HT-29 (cell line): ENCODE results near the gene PKP2. TPM values are rescaled to one million over a fixed set of nuclear protein-coding genes. Genes with fewer than 3 reads are reported as not detected.

ENCODE experiments used
- DNase-seq: peaks from one replicate; pipeline ENCODE4 v3.0.0-alpha.2; 2015; ENCODE audit warnings: low spot score
- total RNA-seq: library from RNA; depleted of rRNA; stranded (reverse); fragments of >200 nt; shearing (Covaris generic); gene quantifications from 2 replicates; pipeline ENCODE4 v1.2.3, GENCODE V29; 2014; rRNA removed

PKP2 gene
- total RNA-seq, result 34.0 and 34.4 TPM in 2 replicates

GRCh38 chr12:32896432-32897280 lies at the start of gene PKP2:
TSS of gene PKP2 (minus strand) at chr12:32896777. CDS start at chr12:32896731, 46 bp downstream.
- DNase-seq, result peak; percentile 97

GRCh38 chr12:32944195-32944594 lies 47.6 kb upstream of the PKP2 start:
- no peak for DNase-seq

GRCh38 chr12:32939801-32940200 lies 43.2 kb upstream of the PKP2 start:
- no peak for DNase-seq

- no peak for DNase-seq
Observed at GRCh38 chr12:32926963-32927362, 30.4 kb upstream of the PKP2 start.

- no peak for DNase-seq
Observed at GRCh38 chr12:32926356-32926755, 29.8 kb upstream of the PKP2 start.

- no peak for DNase-seq
Observed at GRCh38 chr12:32922546-32923297, 26.1 kb upstream of the PKP2 start.

GRCh38 chr12:32921397-32921796 lies 24.8 kb upstream of the PKP2 start:
- no peak for DNase-seq

- DNase-seq, result peak; percentile 31
Observed at GRCh38 chr12:32920506-32921085, 24.0 kb upstream of the PKP2 start.

- DNase-seq, result peak; percentile 56
Observed at GRCh38 chr12:32918890-32919801, 22.6 kb upstream of the PKP2 start.

GRCh38 chr12:32917094-32917611 lies 20.6 kb upstream of the PKP2 start:
- DNase-seq, result no peak

GRCh38 chr12:32907898-32908476 lies 11.4 kb upstream of the PKP2 start:
- DNase-seq, result no peak

- no peak for DNase-seq
Observed at GRCh38 chr12:32907166-32907565, 10.6 kb upstream of the PKP2 start.

GRCh38 chr12:32906399-32907165 lies 10.0 kb upstream of the PKP2 start:
- DNase-seq, result peak; percentile 47

GRCh38 chr12:32903763-32904162 lies 7.2 kb upstream of the PKP2 start:
- DNase-seq, result no peak

- no peak for DNase-seq
Observed at GRCh38 chr12:32903318-32903717, 6.7 kb upstream of the PKP2 start.

- no peak for DNase-seq
Observed at GRCh38 chr12:32902287-32902997, 5.9 kb upstream of the PKP2 start.

- DNase-seq, result peak; percentile 49
Observed at GRCh38 chr12:32901553-32901952, 5.0 kb upstream of the PKP2 start.

GRCh38 chr12:32897687-32898573 lies 1.4 kb upstream of the PKP2 start:
- DNase-seq, result no peak
